GM18508 (cell line): ENCODE results near the gene ACTR3C.

Source experiments
- ATAC-seq: cut with Tn5 transposase; IDR thresholded peaks from one replicate; pipeline ENCODE4 v1.9.1; 2021; ENCODE audit warnings: moderate number of reproducible peaks; ENCODE audit not compliant: insufficient read depth, unreplicated experiment

ACTR3C gene

GRCh38 chr7:150359622-150360362, 36.4 kb upstream of the ACTR3C start:
- ATAC-seq = no peak

DNA sequence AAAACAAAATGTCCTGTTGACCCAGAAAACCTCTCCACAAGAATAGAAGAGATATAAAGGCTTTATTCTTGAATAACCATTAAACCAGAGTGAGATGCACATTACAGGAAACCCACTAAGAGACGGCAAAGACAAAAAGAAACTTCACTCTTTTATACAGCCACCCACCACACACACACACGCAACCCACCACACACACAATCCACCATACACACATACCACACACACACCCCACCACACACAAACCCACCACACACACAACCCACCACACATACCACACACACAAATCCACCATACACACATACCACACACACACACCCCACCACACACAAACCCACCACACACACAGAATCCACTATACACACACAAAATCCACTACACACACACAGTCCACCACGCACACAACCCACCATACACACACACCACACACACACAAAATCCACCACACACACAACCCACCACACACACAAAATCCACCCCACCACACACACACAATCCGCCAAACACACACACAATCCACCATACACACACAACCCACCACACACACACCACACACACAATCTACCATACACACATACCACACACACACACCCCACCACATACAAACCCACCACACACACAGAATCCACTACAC, 35.8 kb upstream of the ACTR3C start:
- ATAC-seq = no peak

DNA sequence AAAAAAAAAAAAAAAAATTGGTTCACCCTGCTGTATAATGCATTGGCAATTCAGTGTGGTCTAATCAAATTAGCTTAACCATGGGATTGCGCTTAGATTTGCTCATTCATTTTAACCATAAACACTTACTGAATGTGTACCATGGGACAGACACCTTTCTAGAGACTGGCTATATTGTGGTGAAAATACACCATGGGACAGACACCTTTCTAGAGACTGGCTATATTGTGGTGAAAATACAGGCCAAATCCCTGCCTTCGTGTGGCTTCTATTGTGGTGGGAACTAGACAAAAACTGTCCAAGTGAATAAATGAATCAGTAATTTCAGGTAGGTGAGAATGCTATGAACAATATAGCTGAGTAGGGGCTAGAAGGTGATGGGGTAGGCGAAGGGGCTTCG, 35.1 kb upstream of the ACTR3C start:
- no peak for ATAC-seq

GRCh38 chr7:150357771-150358427, 34.6 kb upstream of the ACTR3C start:
- no peak for ATAC-seq

- no peak for ATAC-seq
These were observed 33.9 kb upstream of the ACTR3C start for GRCh38 chr7:150357270-150357669.

DNA sequence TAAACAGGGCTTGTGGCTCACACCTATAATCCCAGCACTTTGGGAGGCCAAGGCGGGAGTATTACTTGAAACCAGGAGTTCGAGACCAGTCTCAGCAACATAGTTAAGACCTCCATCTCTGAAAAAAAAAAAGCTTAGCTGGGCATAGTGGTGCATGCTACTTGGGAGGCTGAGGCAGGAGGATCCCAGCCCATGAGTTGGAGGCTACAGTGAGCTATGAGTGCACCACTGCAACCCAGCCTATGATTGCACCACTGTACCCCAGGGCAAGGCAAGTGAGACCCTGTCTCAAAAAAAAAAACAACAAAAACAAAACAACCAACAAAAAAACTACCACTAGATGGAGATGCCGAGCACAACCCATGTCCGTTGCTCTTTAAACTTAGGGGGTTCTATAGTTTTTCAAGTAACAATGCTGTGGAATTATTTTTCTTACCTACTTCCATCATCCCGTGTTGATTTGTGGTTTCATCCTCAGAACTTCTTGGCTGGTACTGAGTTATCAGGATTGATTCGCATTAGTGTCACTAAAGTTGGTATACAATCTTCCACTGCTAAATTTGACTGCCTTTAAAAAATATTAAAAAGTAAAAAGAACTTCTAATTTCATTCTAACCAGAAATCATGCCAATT, 33.0 kb upstream of the ACTR3C start:
- ATAC-seq = no peak

DNA sequence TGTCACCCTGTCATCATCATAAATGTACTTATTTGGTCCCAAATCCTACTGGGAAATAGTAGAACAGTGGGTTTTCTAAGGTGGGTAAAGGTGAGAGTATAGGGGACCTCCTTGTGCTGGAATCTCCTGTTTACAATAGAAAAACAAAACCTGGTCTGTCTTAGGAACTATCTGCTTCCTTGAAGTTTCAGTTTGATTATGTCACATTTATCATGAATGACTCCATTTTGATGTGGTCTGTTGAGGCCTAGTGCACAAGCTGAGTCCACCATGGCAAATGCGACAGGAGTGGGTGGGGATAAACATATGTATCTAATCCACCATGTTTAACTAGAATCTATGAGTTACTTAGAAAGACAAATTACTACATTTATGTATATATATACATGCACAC, 32.3 kb upstream of the ACTR3C start:
- ATAC-seq = no peak

DNA sequence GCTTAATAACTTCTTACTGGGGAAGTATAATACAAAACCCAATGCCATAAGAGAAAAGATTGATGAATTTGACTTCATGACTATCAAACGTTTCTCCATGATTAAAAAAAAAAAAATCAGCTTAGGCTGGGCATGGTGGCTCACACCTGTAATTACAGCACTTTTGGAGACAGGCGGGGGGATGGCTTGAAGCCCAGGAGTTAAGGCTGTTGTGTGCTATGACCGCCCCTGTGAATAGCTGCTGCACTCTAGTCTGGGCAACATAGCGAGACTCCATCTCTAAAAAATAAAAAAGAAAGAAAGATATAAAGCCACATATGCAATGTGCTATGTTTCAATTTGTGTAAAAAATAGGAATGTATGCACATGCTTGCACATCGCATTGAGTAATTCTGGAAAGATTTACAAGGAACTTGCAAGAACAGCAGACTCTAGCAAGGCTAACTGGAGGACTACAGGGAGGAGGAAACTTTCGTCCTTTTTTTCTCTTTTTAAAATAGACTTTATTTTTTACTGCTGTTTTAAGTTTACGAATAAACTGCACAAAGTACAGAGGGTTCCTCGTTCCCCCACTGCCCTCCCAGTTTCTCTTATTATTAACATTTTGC, 28.3 kb upstream of the ACTR3C start:
- no peak for ATAC-seq

GRCh38 chr7:150346922-150347321, 23.6 kb upstream of the ACTR3C start:
- ATAC-seq = no peak

DNA sequence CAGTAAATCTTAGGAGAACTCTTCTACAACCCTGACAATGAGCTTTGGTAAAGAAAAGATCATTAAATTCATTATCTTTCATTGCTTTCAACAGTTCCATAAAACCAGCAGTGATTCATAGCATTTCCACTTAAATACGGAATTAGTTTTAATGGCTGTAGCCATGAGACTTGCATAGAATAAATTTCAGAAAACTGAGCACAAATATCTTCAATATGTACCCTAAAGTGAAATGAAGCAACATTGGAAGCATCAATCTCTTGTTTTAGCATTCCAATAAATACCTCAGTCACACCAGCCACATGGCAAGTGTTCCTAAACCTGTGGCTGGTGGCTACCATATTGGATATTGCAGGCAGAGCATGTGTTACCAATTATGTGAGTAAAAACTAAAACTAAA, 21.7 kb upstream of the ACTR3C start:
- no peak for ATAC-seq

GRCh38 chr7:150344299-150344698, 21.0 kb upstream of the ACTR3C start:
- ATAC-seq = no peak

DNA sequence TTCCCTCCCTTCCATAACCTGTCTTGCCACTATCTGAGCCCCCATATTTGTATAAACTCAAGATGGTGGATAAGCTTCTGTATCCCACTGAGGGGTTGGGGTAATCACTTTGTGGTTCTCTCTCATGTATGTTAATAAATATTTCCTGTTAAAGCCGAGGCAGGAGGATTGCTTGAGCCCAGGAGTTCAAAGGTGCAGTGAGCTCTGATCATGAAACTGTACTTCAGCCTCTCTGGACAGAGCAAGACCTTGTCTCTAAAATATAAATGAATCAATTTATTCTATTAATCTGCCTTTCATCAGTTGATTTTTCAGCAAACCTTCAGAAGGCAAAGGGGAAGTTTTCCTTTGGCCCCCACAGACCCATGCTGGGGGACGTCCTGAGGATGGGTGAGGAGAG, 19.9 kb upstream of the ACTR3C start:
- ATAC-seq = no peak

DNA sequence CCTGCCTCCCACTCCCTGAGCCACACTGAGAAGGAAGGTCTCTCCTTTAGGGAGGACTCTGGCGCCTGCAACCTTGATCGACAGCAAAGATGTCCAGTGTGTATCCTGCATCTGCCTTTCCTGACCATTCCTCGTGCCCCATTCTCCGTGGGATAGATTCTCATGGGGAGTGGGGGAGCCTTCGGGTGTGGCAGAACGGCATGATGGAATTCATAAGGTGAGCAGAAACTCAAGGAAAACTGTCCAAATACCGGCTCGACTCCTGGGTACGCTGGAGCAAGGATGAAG, 18.7 kb upstream of the ACTR3C start:
- ATAC-seq = no peak

GRCh38 chr7:150341263-150342120, 18.1 kb upstream of the ACTR3C start, which contains the start of gene RARRES2:
TSS of gene RARRES2 (minus strand) at chr7:150341629. CDS start at chr7:150340609, 1,020 bp downstream.
- ATAC-seq = no peak

DNA sequence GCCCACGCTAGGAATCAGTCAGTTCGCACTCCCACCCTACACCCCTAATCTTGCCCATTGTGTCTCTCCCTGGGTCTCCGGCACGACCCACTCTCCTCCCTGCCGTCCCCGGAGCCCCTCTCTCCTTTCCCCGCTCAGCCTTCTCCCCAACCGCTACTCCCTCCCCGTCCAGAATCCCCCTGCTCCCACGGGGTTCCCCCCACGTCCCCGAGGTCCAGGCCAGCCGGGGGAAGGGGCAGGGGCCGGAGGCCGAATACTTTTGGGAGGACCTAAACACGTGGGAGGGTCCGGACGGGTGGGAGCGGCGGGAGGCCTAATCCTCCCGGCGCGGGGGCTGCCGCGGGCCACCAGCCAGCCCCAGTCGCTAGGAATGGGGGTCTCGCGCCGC, 17.5 kb upstream of the ACTR3C start:
- ATAC-seq = no peak

DNA sequence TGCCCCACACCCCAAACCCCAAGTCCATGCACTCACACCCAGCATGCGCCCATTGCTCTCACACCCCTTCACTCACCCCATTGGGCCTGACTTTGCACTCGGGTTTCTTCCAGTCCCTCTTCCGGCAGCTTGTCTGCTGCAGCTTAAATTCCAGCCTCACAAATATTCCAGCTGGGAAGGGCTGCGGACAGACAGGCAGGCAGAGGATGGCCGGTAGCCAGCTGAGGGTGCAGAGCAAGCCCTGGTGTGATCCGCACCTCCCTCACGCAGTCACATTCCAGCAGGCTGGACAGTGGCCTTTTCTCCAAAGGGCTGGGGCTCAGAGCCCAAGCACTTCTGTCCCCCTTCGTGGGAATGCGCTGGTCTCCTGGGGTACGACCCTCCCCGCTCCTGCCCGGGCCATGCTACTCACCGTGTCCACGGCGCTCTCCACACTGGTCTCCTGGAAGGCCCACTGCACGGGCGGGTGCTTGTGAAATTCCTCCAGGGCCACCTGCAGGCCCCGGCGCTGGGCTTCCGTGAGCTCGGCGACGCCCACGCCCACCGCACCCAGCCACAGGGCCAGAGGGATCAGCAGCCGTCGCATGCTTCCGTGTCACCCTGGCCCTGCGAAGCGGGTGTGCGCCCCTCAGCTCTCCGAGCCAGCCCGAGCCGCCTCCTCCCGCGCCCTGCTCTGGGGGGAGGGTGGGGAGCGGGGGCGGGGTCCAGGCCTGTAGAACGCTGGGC, 16.8 kb upstream of the ACTR3C start:
- no peak for ATAC-seq

DNA sequence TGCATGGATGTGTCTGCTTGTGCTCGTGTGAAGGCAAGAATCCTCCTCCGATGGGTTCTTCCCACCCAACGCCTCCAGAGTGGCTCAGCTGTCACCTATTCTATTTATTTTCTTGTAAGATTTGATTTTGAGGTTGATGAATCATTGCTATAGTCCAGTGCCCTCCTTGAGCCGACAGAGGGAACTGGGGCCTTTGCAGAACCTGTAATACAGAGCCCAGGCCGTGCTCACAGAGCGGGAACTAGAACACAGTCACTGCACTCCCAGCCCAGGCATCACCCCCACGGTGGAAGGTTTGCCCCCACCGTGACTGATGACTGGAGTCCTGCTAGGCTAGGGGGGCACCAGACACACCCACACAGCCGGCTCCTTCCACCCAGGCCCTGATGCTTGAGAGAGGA, 16.1 kb upstream of the ACTR3C start:
- ATAC-seq = no peak

- no peak for ATAC-seq
These were observed 15.0 kb upstream of the ACTR3C start for GRCh38 chr7:150338166-150338829.

- ATAC-seq = no peak
These were observed 14.3 kb upstream of the ACTR3C start for GRCh38 chr7:150337659-150338081.
